Right ventricle myocardium inferior (tissue), 1 donor: Measurements from ENCODE around the gene XYLB. TPM values are rescaled to one million over a fixed set of nuclear protein-coding genes. Genes with fewer than 3 reads are reported as not detected.

Source experiments
- ATAC-seq: fragments of 200-7000 bp; cut with Tn5 transposase; one replicate; pipeline ENCODE4 v1.9.1; 2020; ENCODE audit warnings: mild to moderate bottlenecking, moderate library complexity
- DNase-seq: peaks from one replicate; pipeline ENCODE4 v3.0.0; 2021; ENCODE audit errors: missing footprints
- intact Hi-C: fragments of 100-400 bp; cut with DNase I; formaldehyde crosslinking; loops from one replicate; pipeline ENCODE4 v1.11.0; 2022
- total RNA-seq: library from RNA; stranded (reverse); fragmentation: NEBNext Ultra II Directional; extraction: Animal tissue kit (Norgen Biotek cat#: 25700); gene quantifications from one replicate; pipeline ENCODE4 v1.2.1, GENCODE V29; 2021
- donor health status: DM: no; HTN: yes; CAD: no; lungs with severe emphysema.

XYLB gene
- total RNA-seq, 1 donor from 2014 or later: 0.57 TPM

- ATAC-seq (no peak), DNase-seq (no peak)
- intact Hi-C loops: no loop called here
Observed at GRCh38 chr3:38354588-38355330, 8.2 kb downstream of the XYLB start.

DNA sequence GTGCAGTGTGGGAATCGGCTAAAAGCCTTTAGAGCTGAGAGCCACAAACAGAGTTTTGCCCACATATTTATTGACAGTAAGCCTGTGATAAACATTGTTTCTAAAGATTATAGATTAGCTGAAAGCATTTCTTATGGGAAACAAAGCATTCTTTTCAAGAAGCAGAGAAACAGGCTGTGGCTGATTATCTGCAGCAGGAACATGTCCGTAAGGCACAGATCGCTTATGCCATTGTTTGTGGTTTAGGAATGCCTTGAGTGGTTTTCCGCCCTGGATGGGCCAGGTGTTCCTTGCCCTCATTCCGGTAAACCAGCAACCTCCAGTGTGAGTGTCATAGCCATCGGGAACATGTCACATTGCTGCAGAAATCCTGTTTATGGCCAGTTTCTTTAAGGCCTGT lies 12.5 kb downstream of the XYLB start:
- intact Hi-C loops: no loop called here
- ATAC-seq (no peak), DNase-seq (no peak)

GRCh38 chr3:38360345-38360744 lies 13.8 kb downstream of the XYLB start:
- DNase-seq (no peak), ATAC-seq (no peak)
- intact Hi-C loops: no loop called here

GRCh38 chr3:38361496-38361895 lies 14.9 kb downstream of the XYLB start:
- intact Hi-C loops: no loop called here
- no peak for DNase-seq
- ATAC-seq: no peak

DNA sequence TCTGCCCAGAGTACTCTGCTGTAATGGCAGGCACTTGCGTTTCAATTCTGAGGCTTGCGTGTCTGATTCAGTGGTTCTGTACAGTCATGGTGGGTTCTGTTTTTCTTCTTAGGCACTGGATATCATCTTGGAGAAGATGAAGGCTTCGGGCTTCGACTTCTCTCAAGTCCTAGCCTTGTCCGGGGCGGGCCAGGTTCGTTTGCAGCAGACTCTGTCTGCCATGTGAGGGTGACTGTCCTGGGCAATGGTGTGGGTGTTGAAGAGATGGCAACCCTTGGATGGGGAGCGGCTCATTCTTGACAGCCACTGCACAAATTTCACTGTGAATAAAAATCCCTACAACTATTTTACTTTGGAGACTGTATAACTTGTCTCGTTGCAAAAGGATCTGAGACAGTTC lies 16.2 kb downstream of the XYLB start:
- ATAC-seq: no peak
- intact Hi-C loops: no loop called here
- DNase-seq: no peak

DNA sequence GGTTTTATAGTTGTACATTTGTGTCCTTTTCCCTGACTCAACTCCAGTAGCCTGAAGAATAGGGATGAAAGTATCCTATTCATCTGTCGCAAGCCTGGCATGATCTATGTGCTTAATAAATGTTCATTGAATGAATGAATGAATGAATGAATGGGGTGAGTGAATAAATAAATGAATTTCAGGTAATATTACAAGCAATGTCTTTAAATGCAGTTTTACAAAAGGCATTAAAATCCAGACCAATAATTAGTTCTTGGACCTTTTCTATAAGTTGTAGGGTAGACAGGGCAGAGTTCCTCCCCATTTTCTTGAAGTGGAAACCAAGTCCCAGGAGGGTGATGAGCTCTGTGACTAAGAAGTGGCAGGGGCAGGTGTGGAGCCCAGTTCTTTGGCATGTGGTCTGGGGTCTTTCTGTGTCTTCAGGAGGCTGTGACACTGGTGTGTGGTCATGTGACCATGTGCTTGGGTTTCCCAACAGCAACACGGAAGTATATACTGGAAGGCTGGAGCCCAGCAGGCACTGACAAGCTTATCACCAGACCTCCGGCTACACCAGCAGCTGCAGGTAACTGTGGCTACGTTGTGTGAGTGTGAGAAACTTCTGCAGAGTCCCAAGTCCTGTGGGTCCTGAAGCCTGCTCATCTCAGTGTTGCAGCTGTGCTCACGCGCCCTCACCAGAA lies 18.3 kb downstream of the XYLB start:
- ATAC-seq: no peak
- intact Hi-C loops: no loop called here
- DNase-seq: no peak

DNA sequence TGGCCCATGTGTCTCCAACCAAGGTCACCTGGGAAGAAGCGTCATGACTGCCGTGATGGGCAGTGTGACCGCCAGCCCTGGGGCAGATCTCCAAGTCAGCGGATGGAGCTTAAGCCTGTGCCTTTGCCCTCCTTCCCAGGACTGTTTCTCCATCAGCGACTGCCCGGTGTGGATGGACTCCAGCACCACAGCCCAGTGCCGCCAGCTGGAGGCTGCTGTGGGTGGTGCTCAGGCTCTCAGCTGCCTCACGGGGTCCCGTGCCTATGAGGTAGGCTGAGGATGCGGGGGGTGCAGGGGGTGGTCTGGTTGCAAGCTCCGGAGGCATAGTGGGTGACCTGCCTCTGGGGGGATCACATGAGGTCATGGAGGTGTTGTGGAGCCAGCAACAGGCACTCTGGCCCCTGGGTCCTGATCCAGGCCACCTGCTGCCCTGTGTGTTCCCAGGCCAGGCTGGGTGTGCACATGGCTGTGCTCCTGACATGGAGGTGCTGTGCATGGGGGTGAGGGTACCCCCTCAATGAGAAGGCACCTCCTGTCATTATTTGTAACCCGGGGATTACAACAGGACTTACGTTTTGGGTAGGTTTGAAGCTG lies 19.0 kb downstream of the XYLB start:
- ATAC-seq (no peak), DNase-seq (no peak)
- intact Hi-C loops: no loop called here

DNA sequence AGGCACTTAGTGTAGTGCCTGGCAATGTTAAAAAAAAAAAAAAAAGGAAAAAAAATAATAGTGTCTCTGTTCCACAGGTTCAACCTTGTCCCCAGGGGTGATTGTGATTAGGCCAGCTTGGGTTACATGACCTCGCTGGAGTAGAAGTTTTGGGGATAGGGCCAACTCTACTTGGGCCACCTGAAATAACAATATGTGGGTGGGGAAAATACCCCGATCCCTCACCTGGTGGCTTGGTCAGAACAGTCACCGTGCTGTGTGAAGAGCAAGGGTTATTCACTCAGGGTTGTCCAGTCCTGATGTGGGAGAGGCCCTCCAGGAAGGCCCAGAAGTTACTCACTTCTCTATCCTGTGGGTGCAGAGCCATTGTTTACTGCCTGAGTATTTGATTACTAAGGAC lies 19.5 kb downstream of the XYLB start:
- intact Hi-C loops: no loop called here
- DNase-seq: no peak
- no peak for ATAC-seq

DNA sequence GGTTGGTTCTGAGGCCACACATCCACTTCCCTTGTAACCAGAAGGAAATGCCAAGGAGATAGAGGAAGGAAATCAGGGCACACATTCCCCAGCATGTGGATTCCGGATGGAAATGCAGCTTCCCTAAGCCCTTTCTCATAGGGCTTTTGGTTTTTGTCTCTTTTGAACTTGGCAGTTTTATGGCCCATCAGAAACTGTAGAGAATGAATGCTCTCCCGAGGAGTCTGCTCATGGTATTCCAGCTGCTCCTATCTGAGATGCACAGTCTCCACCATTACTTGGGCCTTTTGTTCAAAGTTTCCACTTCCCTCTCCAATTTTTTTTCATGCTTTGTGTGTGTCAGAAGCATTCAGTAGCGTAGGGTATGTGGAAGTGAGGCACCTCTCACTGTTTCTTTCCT lies 21.2 kb downstream of the XYLB start:
- intact Hi-C loops: no loop called here
- DNase-seq: no peak
- ATAC-seq: no peak

- intact Hi-C loops: no loop called here
- ATAC-seq (no peak), DNase-seq (no peak)
Observed at GRCh38 chr3:38368238-38368637, 21.7 kb downstream of the XYLB start.

DNA sequence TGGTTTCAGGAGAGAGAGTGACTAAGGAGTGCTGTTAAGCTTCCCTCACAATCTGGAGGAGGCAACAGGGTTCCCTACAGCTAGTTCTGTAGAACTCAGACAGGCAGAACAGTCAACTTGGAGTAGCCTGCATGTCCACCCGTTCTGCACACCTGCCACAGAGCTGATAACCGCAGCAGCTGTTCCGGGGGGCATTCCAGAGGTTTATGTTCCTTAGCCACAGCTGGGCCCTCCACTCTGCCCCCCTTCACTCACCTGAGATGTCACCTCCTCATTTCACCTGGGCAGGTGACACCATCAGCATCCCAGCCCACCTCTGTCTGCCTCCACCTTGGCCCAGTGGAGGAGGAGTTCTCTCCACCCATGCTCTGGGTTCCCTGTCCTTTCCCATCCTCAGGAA lies 22.6 kb downstream of the XYLB start:
- ATAC-seq: no peak
- DNase-seq: no peak
- intact Hi-C loops: no loop called here

- ATAC-seq (no peak), DNase-seq (no peak)
- intact Hi-C loops: no loop called here
Observed at GRCh38 chr3:38370149-38370548, 23.6 kb downstream of the XYLB start.

- intact Hi-C loops: no loop called here
- DNase-seq: no peak
- ATAC-seq: no peak
Observed at GRCh38 chr3:38370861-38371260, 24.3 kb downstream of the XYLB start.

DNA sequence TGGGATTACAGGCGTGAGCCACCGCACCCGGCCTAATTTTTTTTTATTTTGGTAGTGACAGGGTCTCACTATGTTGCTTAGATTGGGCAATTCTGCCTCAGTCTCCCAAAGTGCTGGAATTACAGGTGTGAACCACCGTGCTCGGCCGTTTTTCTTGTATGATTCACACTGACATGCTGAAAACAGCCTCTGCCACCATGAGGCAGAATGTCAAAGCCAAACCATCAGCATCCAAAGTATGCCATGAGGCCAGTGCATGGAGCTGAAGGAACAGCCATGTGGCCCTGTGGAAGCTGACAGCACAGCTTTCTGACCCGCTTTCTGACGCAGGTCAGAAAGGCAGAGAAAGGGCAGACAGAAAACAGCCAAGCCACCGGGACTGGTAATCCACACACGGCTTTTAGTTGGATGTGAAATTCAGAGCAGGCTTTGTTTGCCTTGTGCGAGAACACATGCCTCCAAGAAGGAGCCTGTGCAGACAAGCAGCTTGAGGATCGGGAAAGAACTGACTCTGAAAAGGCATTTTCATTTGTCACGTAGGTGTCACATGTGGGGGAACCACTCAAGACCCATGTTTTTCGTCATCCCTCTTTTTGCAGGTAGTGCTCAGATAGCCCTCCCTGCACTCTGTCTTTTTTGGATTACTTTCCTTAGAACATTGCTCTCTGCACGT lies 25.1 kb downstream of the XYLB start:
- DNase-seq: no peak
- ATAC-seq: no peak
- intact Hi-C loops: no loop called here

GRCh38 chr3:38372214-38372601 lies 25.6 kb downstream of the XYLB start:
- ATAC-seq: no peak
- DNase-seq: no peak
- intact Hi-C loops: no loop called here

DNA sequence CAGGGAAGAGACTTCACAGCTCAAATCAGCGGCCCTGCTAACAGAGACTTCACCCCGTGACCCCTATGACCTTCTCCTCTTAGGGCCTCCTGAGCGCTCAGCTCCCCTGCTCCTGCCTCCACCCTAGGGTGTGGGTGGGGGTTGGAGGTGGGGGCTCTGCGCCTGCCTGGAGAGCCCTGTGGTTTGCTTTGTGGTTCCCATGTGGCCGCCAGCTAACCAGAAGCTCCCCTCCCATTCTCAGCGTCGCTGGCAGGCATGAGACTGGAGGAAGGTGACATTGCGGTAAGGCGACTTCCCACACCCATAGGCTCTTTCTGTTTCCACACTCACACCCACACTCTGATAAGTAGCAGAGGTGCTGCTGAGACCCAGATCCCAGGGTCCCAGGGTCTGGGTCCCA lies 27.6 kb downstream of the XYLB start:
- ATAC-seq: no peak
- intact Hi-C loops: no loop called here

DNA sequence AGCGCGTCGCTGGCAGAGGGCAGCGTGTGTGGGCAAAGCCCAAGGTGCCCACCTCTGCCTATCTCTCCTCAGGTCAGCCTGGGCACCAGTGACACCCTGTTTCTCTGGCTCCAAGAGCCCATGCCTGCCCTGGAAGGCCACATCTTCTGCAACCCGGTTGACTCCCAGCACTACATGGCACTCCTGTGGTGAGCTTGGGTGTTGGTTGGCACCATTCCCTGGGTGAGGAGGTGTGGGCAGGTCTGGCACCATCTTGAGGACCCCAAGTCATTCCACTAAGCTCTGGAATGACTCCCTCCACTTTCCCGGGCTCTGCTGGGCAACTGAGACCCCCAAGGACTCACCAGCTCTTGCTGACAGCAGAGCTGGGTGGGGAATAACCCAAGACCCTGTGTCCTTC lies 28.5 kb downstream of the XYLB start:
- no peak for ATAC-seq
- DNase-seq: no peak
- intact Hi-C loops: no loop called here

More for the DNA sequence above, 27.6 kb downstream of the XYLB start:
- no peak for DNase-seq

DNA sequence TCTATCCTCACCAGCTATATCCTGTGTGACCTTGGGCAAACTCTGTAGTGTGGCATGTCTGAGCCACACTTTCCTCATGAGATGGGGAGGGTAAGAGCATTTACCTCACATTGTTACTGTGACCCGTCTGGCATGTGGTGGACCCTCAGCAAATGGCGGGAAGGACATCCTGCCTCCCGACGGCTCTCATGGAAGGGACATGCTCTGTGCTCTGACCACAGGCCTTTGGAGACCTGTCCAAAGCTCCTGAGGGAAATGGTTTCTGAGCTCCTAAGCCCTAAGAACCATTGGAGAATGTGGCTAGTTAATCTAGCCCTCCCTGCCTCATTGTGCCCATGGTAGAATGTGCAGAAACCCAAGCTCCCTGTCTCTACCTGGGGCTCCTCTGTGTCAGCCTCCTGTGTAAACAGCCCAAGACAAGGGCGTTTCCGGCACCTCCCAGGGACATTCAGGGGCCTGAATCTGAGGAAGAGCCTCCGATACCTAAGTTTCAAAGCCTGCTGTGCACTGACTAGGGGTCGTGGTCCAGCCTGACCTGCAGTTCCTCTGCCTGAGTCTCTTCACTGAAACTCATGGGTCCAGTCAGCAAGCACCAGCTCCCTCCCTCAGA lies 29.0 kb downstream of the XYLB start:
- no peak for ATAC-seq
- intact Hi-C loops: no loop called here
- no peak for DNase-seq

DNA sequence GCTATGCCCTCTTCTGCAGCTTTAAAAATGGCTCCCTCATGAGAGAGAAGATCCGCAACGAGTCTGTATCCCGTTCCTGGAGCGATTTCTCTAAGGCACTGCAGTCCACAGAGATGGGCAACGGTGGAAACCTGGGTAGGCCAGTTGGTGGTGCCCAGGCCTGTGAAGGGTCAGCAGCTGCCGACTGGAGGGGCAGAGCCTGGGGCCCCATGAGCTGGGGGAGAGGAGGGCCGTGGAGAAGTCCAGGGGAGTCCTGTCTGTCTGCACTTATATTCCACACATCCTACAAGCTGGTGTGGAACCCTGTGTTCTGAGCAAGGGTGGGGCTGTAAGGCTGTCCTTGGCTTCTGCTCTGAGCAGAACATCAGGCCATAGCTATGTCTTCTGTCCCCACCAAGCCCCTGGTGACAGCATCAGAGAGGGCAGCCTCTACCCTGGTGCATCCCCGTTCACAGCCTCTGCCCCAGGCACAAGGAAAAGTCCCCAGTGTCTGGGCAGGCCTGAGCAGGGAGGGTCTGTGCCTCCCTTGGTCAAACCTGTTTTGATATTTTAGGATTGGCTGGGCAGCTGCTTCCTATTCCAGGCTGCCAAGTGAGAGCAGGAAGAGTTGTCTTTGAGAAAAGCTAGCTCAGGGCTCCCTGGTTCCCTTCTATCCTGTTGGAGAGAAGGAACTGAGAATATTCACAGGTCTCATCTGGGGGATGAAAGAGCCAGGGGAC lies 29.7 kb downstream of the XYLB start:
- intact Hi-C loops: no loop called here
- DNase-seq (no peak), ATAC-seq (no peak)
